GM19238 (cell line): ENCODE data around the gene SERPINI1.

Experiments used
- DNase-seq: peaks from one replicate; pipeline ENCODE4 v3.0.0; 2011; ENCODE audit warnings: low spot score; ENCODE audit not compliant: insufficient read length

The SERPINI1 gene

GRCh38 chr3:167844528-167844927, 109.0 kb downstream of the SERPINI1 start:
- DNase-seq, result no peak

- no peak for DNase-seq
These were observed 115.7 kb downstream of the SERPINI1 start for GRCh38 chr3:167851171-167851570.

DNA sequence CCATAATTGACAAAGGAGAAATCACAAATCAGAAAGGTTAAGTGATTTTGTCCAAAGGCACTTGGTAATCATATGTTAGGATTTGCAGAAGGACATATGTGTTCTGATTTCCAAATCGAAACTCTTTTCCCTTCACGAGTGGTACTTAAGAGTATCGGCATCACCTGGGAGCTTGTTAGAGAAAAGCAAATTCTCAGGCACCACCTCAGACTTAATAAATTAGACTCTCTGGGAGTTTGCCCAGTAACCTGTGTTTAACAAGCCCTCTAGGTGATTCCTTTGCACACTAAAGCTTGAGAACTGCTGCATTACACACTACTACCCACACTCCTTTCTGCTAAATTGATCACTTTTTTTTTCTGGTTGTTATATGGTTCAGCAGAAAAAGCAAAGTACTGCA, 116.2 kb downstream of the SERPINI1 start:
- no peak for DNase-seq

GRCh38 chr3:167852216-167852615, 116.7 kb downstream of the SERPINI1 start:
- no peak for DNase-seq

GRCh38 chr3:167854063-167854462, 118.5 kb downstream of the SERPINI1 start:
- DNase-seq, result no peak

GRCh38 chr3:167854846-167855245, 119.3 kb downstream of the SERPINI1 start:
- no peak for DNase-seq

DNA sequence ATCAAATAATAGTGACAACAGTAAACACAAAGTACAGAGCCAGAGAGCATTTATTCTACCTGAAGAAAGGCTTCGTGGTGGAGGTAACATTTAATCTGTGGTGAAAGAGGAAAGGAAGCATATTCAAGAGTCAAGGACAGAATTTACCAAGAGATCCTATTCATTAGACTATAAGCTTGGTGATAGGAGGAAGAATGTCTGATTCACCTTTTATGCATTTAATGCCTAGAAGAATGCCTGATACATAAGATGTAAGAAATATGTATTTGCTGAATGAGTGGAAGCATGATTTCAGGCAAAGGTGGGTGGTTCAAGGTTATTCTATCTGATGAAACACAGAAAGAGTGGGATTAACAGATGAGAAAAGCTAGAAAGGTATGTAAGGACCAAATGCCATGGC, 119.8 kb downstream of the SERPINI1 start:
- no peak for DNase-seq

DNA sequence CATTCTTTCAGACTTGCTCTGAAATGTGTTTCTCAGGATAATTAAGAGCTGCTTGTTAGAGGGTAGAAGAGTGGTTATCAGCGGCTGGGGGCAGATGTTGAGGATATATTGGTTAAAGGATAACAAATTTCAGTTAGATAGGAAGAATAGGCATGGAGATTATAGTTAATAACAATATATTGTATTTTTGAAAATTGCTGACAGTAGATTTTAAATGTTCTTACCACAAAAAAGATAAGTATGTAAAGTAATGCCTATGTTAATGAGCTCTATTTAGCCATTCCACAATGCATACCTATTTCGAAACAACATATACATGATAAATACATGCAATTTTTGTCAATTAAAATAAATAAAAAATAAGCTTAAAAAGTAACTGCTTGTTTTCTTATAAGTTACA, 123.3 kb downstream of the SERPINI1 start:
- no peak for DNase-seq

DNA sequence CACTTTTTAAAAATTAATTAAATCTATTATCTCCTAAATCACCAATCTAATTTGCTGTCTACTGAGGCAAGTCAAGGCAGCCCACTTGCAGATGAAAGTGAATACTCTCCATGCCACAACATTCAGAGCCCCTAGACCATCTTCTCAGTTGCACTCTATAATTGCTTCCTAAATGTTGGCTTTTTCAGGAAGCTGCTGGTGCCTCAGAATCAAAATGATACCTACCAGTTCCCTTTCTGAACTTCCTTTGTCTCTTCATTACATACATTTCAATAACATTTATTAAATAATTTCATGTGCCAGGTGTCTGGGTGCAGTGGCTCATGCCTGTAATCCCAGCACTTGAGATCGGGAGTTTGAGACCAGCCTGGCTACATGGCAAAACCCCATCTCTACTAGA, 124.1 kb downstream of the SERPINI1 start:
- no peak for DNase-seq

DNA sequence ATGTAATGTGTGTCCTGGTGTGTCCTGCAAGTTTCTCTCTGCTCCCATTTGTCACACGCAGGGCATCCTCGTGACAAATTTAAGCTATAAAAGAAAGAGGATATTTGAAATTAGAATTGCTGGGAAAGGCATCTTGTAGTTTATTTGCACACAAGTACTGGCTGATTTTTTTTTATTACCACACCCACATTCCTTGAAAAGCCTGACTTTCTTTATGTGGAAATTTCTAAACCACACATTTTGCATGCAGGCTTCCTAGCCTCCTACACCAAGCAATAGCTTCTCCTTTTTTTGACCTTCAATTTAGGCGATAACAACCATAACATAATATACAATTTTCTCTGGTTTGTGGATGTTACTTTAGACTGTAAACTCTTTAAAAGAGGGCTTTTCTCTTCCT, 126.1 kb downstream of the SERPINI1 start:
- no peak for DNase-seq

DNA sequence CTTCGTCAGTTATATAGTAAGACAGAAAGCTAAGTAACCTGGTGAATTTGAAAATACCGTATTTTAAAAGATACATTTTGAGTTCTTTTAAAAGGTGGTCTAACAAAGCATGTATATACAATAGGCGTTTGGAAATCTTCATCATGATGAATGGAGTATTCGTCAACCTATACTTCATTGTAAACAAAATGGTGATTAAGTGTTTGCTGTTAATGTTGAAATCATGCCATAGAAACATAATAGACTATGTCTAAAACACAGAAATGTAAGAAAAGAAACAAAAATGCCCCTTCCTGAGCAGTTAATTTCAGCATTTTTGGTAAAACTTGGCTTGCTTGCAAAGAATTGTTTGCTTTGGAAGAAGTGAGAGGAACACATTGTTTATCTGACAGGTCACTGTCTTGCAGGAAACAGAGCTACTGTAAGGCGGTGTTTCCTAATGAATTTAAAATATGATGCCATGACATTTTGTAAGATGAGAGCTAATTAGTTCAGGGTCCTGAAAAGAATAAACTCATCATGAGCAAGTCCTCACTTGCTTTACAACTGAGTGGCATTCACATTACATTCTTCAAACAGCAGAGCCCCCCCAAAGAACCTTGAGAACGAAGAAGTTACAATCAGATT, 126.7 kb downstream of the SERPINI1 start:
- no peak for DNase-seq

DNA sequence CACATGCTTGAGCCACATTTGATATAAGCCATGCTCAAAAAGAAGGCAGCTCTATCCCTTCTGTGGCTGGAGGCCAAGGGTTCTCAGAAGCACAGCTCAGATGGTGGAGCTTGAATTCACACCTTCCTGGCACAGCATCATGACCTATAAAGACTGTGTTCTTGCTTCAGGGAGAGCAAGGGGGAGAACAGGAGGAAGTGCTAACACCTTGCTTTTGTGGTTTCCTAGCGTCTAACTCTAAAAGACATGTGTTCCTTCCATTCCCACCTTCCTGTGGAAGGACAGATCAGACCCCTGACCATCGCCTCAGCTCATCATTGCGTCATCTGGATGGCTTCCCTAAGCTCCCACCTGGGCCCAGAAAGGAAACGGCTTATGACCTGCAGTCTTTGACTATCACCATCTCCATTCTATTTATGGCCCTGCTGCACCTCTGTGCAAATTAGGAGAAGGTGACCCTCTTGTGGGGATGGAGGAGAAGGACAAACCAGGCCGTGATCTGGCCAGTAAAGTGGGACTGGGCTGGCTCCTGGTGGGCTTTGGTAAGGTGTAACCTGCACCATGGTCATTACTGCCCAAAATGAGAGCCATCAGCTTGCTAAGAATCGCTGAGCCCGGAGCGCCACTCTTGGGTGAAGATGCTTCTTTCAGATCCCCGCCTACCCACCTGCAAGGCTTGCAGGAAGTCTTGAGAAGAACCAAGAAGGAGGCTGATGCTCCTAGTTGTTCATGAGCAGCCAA, 128.5 kb downstream of the SERPINI1 start:
- DNase-seq, result no peak

DNA sequence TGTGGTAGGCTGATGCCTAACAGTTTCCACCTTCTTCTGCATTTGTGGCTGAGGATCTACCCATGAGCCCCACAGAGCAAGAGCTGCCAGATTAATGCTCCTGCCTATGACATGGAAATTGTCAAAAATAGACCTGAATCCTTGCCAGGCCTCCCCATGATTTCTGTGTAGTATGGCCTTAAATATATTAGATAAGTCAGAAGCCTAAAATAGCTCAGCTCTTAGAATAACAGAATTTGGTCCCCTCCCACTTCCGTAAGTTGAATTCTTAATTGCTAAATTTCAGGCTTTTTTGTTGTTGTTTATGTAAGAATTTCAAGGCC, 129.0 kb downstream of the SERPINI1 start:
- no peak for DNase-seq

- no peak for DNase-seq
These were observed 130.8 kb downstream of the SERPINI1 start for GRCh38 chr3:167866331-167866730.

DNA sequence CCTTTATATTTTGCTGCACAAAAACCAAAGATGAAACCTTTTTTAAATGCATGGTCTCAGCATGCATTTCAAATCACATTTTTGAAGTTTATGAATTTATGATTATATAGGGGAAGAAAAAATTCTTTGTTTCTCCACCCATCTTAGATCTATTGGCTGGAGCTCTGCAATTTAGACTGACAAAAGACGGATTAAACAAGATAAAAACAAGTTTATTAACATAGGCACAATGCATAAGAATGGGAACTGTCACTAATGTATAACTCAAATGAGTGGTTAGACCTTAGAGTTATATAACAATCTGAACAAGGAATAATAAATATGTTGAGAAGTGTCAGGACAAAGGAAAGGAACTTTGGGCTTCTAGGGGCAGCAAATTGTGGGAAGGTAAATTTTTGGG, 132.5 kb downstream of the SERPINI1 start:
- no peak for DNase-seq

GRCh38 chr3:167870181-167870580, 134.7 kb downstream of the SERPINI1 start:
- DNase-seq, result no peak

DNA sequence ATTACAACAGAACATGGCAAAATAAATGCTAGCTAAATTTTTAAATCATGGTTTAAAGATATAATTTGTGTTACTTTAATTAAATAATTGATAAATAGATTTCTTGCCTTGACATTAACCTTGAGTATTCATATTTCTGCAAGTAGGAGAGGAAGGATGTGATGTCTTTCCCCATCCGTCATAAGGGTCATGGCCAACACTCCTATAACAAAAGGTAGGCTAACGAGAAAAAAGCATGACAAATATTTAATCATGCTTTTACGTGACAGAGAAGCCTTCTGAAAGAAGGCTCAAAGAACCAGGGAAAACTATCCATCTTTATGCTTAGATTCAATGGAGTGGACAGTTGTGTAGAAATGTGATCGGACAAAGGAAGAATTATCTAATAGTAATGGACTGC, 135.2 kb downstream of the SERPINI1 start:
- DNase-seq, result no peak

- DNase-seq, result no peak
These were observed 136.5 kb downstream of the SERPINI1 start for GRCh38 chr3:167872032-167872431.

DNA sequence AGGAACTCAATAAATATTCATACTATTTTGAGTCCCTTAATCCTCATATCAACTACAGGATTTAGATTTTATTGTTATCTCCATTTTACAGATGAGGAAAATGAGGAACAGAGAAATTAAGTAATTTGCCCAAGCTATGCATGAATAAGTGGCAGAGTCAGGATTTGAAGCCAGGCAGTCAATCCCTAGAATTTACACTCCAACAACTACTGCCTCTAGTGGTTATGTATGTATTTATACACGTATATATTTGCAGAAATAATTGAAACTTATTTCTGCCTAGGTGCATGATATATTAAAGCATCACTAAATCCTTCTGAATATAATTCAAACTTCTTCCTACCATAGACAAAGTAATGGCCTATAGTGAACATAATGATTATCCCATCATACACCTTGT, 137.4 kb downstream of the SERPINI1 start:
- DNase-seq, result no peak

- DNase-seq, result no peak
These were observed 139.3 kb downstream of the SERPINI1 start for GRCh38 chr3:167874671-167875372.
